CD14-positive monocyte (primary cell): Measurements from ENCODE around the gene PFKL. TPM values are rescaled to one million over a fixed set of nuclear protein-coding genes. Genes with fewer than 3 reads are reported as not detected.
"Not testable (repeated sequence)": the region's sequence is repeated elsewhere in the genome, so short reads cannot be mapped to it uniquely, and the experiment has no call there.

Experiments
- DNase-seq, 3 donors: peaks; one replicate each; pipeline ENCODE4 v3.0.0-alpha.2; 2011 to 2022
- H2AFZ ChIP-seq: 2 replicates; pipeline ENCODE4 v1.6.0; 2012; ENCODE audit warnings: mild to moderate bottlenecking, low read depth, low read length, inconsistent platforms; ENCODE audit not compliant: insufficient read depth, poor library complexity, severe bottlenecking
- H3K27ac ChIP-seq, 2 donors: 1 replicate in 1 of 2; 2 replicates in 1 of 2; pipeline ENCODE4 v1.5.1; 2012 to 2013; ENCODE audit warnings: low read length in 2 of 2, control low read depth in 1 of 2, inconsistent platforms in 1 of 2, low read depth in 1 of 2, mild to moderate bottlenecking in 1 of 2
- H3K27me3 ChIP-seq, 2 donors: one replicate each; pipeline versions ENCODE4 v1.6.0 to v1.6.1; 2011 to 2013; ENCODE audit warnings: low read length in 2 of 2; ENCODE audit not compliant: control insufficient read depth in 2 of 2, insufficient read depth in 2 of 2
- H3K36me3 ChIP-seq, 2 donors: replicated peaks in 1 of 2; 1 replicate in 1 of 2; 2 replicates in 1 of 2; pipeline versions ENCODE4 v1.5.1 to v1.6.1; 2012 to 2013; ENCODE audit warnings: low read length in 2 of 2, control low read depth in 1 of 2, inconsistent platforms in 1 of 2, mild to moderate bottlenecking in 1 of 2; ENCODE audit not compliant: insufficient read depth in 2 of 2, control insufficient read depth in 1 of 2
- H3K4me1 ChIP-seq, 2 donors: 1 replicate in 1 of 2; 2 replicates in 1 of 2; pipeline versions ENCODE4 v1.5.1 to v1.6.1; 2012 to 2013; ENCODE audit warnings: low read length in 2 of 2, control low read depth in 1 of 2, inconsistent platforms in 1 of 2, mild to moderate bottlenecking in 1 of 2, moderate library complexity in 1 of 2; ENCODE audit not compliant: insufficient read depth in 2 of 2, control insufficient read depth in 1 of 2
- H3K4me2 ChIP-seq: replicated peaks from 2 replicates; pipeline ENCODE3; 2012; ENCODE audit warnings: low read length, moderate library complexity, mild to moderate bottlenecking; ENCODE audit not compliant: poor library complexity, severe bottlenecking; ENCODE audit errors: extremely low read depth
- H3K4me3 ChIP-seq, 3 experiments: fragments of 200-600 bp in 1 of 3; sonication (generic) in 1 of 3; replicated peaks in 1 of 3; 1 replicate in 2 of 3; 2 replicates in 1 of 3; pipeline ENCODE4 v1.5.1; 2011 to 2013; ENCODE audit warnings: low read length in 3 of 3, mild to moderate bottlenecking in 3 of 3, control low read depth in 2 of 3, low read depth in 2 of 3, inconsistent platforms in 1 of 3, moderate library complexity in 1 of 3
- H3K79me2 ChIP-seq: 2 replicates; pipeline ENCODE4 v1.6.0; 2012; ENCODE audit warnings: mild to moderate bottlenecking, control low read depth, inconsistent platforms, low read length, moderate library complexity; ENCODE audit not compliant: insufficient read depth
- H3K9ac ChIP-seq: 2 replicates; pipeline ENCODE4 v1.6.0; 2017; ENCODE audit warnings: low read length, mild to moderate bottlenecking; ENCODE audit not compliant: insufficient read depth, poor library complexity, severe bottlenecking
- H3K9me3 ChIP-seq, 2 donors: replicated peaks in 1 of 2; 1 replicate in 1 of 2; 2 replicates in 1 of 2; pipeline versions ENCODE4 v1.5.1 to v1.6.1; 2012 to 2013; ENCODE audit warnings: low read length in 2 of 2, control low read depth in 1 of 2; ENCODE audit not compliant: control insufficient read depth in 1 of 2, insufficient read depth in 1 of 2
- H4K20me1 ChIP-seq: 2 replicates; pipeline ENCODE4 v1.6.0; 2012; ENCODE audit warnings: mild to moderate bottlenecking, low read length, control low read depth, moderate library complexity; ENCODE audit not compliant: insufficient read depth
- H3K27ac Mint-ChIP-seq, 7 donors: one replicate each; pipeline ENCODE4 v1.8.0; 2020; ENCODE audit warnings: mild to moderate bottlenecking in 7 of 7, mixed read lengths in 7 of 7, moderate library complexity in 6 of 7, inconsistent platforms in 2 of 7
- H3K27me3 Mint-ChIP-seq, 3 donors: one replicate each; pipeline ENCODE4 v1.8.0; 2021 to 2022; ENCODE audit warnings: low read depth in 3 of 3, mild to moderate bottlenecking in 3 of 3, mixed read lengths in 3 of 3, moderate library complexity in 3 of 3, inconsistent platforms in 1 of 3
- H3K36me3 Mint-ChIP-seq, 2 donors: one replicate each; pipeline ENCODE4 v1.8.0; 2020; ENCODE audit warnings: mixed read lengths in 2 of 2, inconsistent platforms in 1 of 2, mild to moderate bottlenecking in 1 of 2
- H3K4me1 Mint-ChIP-seq: one replicate; pipeline ENCODE4 v1.8.0; 2020; ENCODE audit warnings: mild to moderate bottlenecking, mixed read lengths
- H3K4me3 Mint-ChIP-seq, 2 donors: one replicate each; pipeline ENCODE4 v1.8.0; 2020; ENCODE audit warnings: mild to moderate bottlenecking in 2 of 2, mixed read lengths in 2 of 2, moderate library complexity in 1 of 2
- H3K9me3 Mint-ChIP-seq, 7 donors: one replicate each; pipeline ENCODE4 v1.8.0; 2020 to 2022; ENCODE audit warnings: mixed read lengths in 7 of 7, mild to moderate bottlenecking in 6 of 7, moderate library complexity in 6 of 7, inconsistent platforms in 2 of 7
- CTCF ChIP-seq: fragments of 200-600 bp; IDR thresholded peaks from one replicate; pipeline ENCODE4 v1.8.0; 2022; ENCODE audit warnings: antibody characterized with exemption, mild to moderate bottlenecking
- WGBS: methylation state at CpG from one replicate; pipeline ENCODE4 v1.1.5; 2013; ENCODE audit warnings: missing lambda C conversion rate; ENCODE audit not compliant: insufficient coverage; 5-methylcytosine and 5-hydroxymethylcytosine counted together
- intact Hi-C, 2 donors: fragments of 100-400 bp; cut with micrococcal nuclease; formaldehyde crosslinking; loops; one replicate each; pipeline versions ENCODE4 v1.15.0 to v1.15.1; 2023
- polyA plus RNA-seq, 3 donors: library from polyadenylated mRNA; depleted of rRNA in 1 of 3; unstranded in 2 of 3; stranded (reverse) in 1 of 3; fragments of 300-500 nt in 2 of 3; fragments of >200 nt in 1 of 3; fragmentation: Illumina TruSeq in 2 of 3; gene quantifications; 1 replicate in 2 of 3; 2 replicates in 1 of 3; pipeline ENCODE4 v1.2.3, GENCODE V29; 2012 to 2021

PFKL gene
- polyA plus RNA-seq, 3 donors = 105 to 133 (median 113) TPM

- Mint-ChIP-seq H3K4me3 (peak overlapping the region; percentile 59 to 64), H3K36me3 (peaks cover 51 to 65% of the 10 kb centered on the region in 2 donors), H3K27me3 (peaks cover 0 to 6% (median 3%) of the 10 kb centered on the region in 3 donors), H3K4me1 (peaks cover 69% of the 10 kb centered on the region), H3K9me3 (peaks cover 0 to 11% (median 2%) of the 10 kb centered on the region in 7 donors), H3K27ac (peak overlapping the region; percentile 73 to 89 (median 80))
- Histone ChIP-seq H3K36me3 (peaks cover 37 to 49% of the 10 kb centered on the region in 2 donors), H3K27me3 (no peaks in the 10 kb centered on the region), H2AFZ (no peak overlapping the region), H3K79me2 (peaks cover 64% of the 10 kb centered on the region), H3K27ac (peak overlapping the region; percentile 7 to 30), H3K9ac (no peak overlapping the region), H3K4me1 (peaks cover 59 to 62% of the 10 kb centered on the region in 2 donors), H3K4me3 (peak overlapping the region in 1 of 3 experiments; percentile 67), H4K20me1 (peaks cover 10% of the 10 kb centered on the region), H3K9me3 (no peaks in the 10 kb centered on the region), H3K4me2 (peak overlapping the region; percentile 78)
- peak; percentile 65 for TF ChIP-seq CTCF
- intact Hi-C loops = loop anchor here in 1 of 2 donors (2.0 kb wide), 1 partner anchor 17 kb away; no protein-coding TSS in a partner anchor
- DNase-seq = peak; percentile 55 to 63 (median 60)
- 0% methylated on average over 6 of the region's 8 CpGs for WGBS
Observed at GRCh38 chr21:44360159-44360558, 60.3 kb downstream of the PFKL start.

GRCh38 chr21:44361903-44362302, 62.0 kb downstream of the PFKL start:
- intact Hi-C loops = loop anchor here in 1 of 2 donors (2.0 kb wide), 1 partner anchor 19 kb away; no protein-coding TSS in a partner anchor
- not testable (repeated sequence) for H3K9ac ChIP-seq, H3K9me3 Mint-ChIP-seq, H2AFZ ChIP-seq, H3K4me3 ChIP-seq, DNase-seq, H3K4me2 ChIP-seq, H3K27ac ChIP-seq, H3K27me3 ChIP-seq, H3K9me3 ChIP-seq, H3K4me3 Mint-ChIP-seq, H3K27me3 Mint-ChIP-seq
- peaks cover 44 to 45% of the 10 kb centered on the region in 2 donors for H3K4me1 ChIP-seq
- H3K79me2 ChIP-seq = peaks cover 47% of the 10 kb centered on the region
- Mint-ChIP-seq H3K4me1 (peaks cover 54% of the 10 kb centered on the region), H3K36me3 (peaks cover 52 to 66% of the 10 kb centered on the region in 2 donors), H3K27ac (peak overlapping the region in 3 of 7 donors; percentile 21 to 81 (median 45))
- no CpG with 5 or more reads among the region's 5 CpGs for WGBS
- H3K36me3 ChIP-seq = peaks cover 47 to 58% of the 10 kb centered on the region in 2 donors
- H4K20me1 ChIP-seq = peaks cover 28% of the 10 kb centered on the region
